IMR-90 (cell line): Measurements from ENCODE around the gene PIGC. TPM values are rescaled to one million over a fixed set of nuclear protein-coding genes. Genes with fewer than 3 reads are reported as not detected.

Source experiments
- ATAC-seq: fragments of 200-7000 bp; cut with Tn5 transposase; 2 replicates; pipeline ENCODE4 v1.9.1; 2020; ENCODE audit warnings: low read depth, mild to moderate bottlenecking, moderate library complexity
- BruUV-seq: library from RNA; stranded (reverse); fragments of 400-500 nt; replicated peaks from 2 replicates; lab custom pipeline; 2021; lab: Mats Ljungman, UMichigan
- CTCF ChIA-PET: fragments of 300-600 bp; formaldehyde crosslinking; extraction: SDS; loops from one replicate; lab custom pipeline; 2021; ENCODE audit warnings: antibody characterized with exemption; lab: Yijun Ruan, JAX
- POLR2A ChIA-PET: fragments of 300-600 bp; sonication (Branson Sonifier 250); formaldehyde crosslinking; loops from one replicate; lab custom pipeline; 2022; ENCODE audit warnings: antibody characterized with exemption; ENCODE audit not compliant: unreplicated experiment; lab: Charles Lee
- DNase-seq: peaks from one replicate; pipeline ENCODE4 v3.0.0; 2013
- H2AFZ ChIP-seq: replicated peaks from 2 replicates; pipeline ENCODE3; 2013; ENCODE audit warnings: low read length, mild to moderate bottlenecking; ENCODE audit not compliant: poor library complexity
- H2AK5ac ChIP-seq: 2 replicates; pipeline ENCODE4 v1.6.1; 2013; ENCODE audit warnings: low read depth, low read length, inconsistent platforms
- H2AK9ac ChIP-seq: replicated peaks from 2 replicates; pipeline ENCODE3; 2013; ENCODE audit warnings: mild to moderate bottlenecking, low read depth, low read length, moderate library complexity; ENCODE audit not compliant: poor library complexity
- H2BK120ac ChIP-seq: 2 replicates; pipeline ENCODE4 v1.6.1; 2013; ENCODE audit warnings: low read depth, low read length, inconsistent platforms
- H2BK15ac ChIP-seq: 3 replicates; pipeline ENCODE4 v1.6.1; 2013; ENCODE audit warnings: low read depth, low read length, inconsistent platforms
- H2BK20ac ChIP-seq: 2 replicates; pipeline ENCODE4 v1.6.1; 2013; ENCODE audit warnings: low read depth, mild to moderate bottlenecking, inconsistent platforms, low read length, moderate library complexity
- H2BK5ac ChIP-seq: 2 replicates; pipeline ENCODE4 v1.6.1; 2013; ENCODE audit warnings: mild to moderate bottlenecking, low read depth, low read length, inconsistent platforms; ENCODE audit not compliant: poor library complexity, severe bottlenecking
- H3K14ac ChIP-seq: replicated peaks from 2 replicates; pipeline ENCODE4 v1.6.1; 2013; ENCODE audit warnings: low read depth, low read length, inconsistent platforms
- H3K18ac ChIP-seq: 2 replicates; pipeline ENCODE4 v1.6.1; 2013; ENCODE audit warnings: low read depth, low read length, control low read depth
- H3K23ac ChIP-seq: 2 replicates; pipeline ENCODE4 v1.6.1; 2013; ENCODE audit warnings: low read depth, low read length, inconsistent platforms
- H3K27ac ChIP-seq: 2 replicates; pipeline ENCODE4 v1.5.1; 2013; ENCODE audit warnings: mild to moderate bottlenecking, control low read depth, low read length; ENCODE audit not compliant: insufficient read depth
- H3K27me3 ChIP-seq: 2 replicates; pipeline ENCODE4 v1.6.1; 2013; ENCODE audit warnings: low read length; ENCODE audit not compliant: control insufficient read depth, insufficient read depth
- H3K36me3 ChIP-seq: 2 replicates; pipeline ENCODE4 v1.6.1; 2013; ENCODE audit warnings: low read length, mixed read lengths; ENCODE audit not compliant: control insufficient read depth, insufficient read depth
- H3K4ac ChIP-seq: 2 replicates; pipeline ENCODE4 v1.6.1; 2013; ENCODE audit warnings: low read depth, low read length, inconsistent platforms
- H3K4me1 ChIP-seq: 2 replicates; pipeline ENCODE4 v1.6.1; 2013; ENCODE audit warnings: low read length, mixed read lengths; ENCODE audit not compliant: control insufficient read depth, insufficient read depth
- H3K4me2 ChIP-seq: 2 replicates; pipeline ENCODE4 v1.6.1; 2013; ENCODE audit warnings: low read depth, mild to moderate bottlenecking, control low read depth, low read length, moderate library complexity
- H3K4me3 ChIP-seq: 2 replicates; pipeline ENCODE4 v1.5.1; 2013; ENCODE audit warnings: low read depth, mild to moderate bottlenecking, control low read depth, low read length, moderate library complexity; ENCODE audit not compliant: insufficient read depth
- H3K56ac ChIP-seq: 2 replicates; pipeline ENCODE4 v1.6.1; 2013; ENCODE audit warnings: low read length, inconsistent platforms; ENCODE audit not compliant: insufficient read depth; ENCODE audit errors: extremely low read depth
- H3K79me1 ChIP-seq, 2 experiments: 2 replicates each; pipeline ENCODE4 v1.6.1; 2013; ENCODE audit warnings: low read length in 2 of 2, inconsistent platforms in 1 of 2, low read depth in 1 of 2
- H3K9ac ChIP-seq: 2 replicates; pipeline ENCODE4 v1.6.1; 2013; ENCODE audit warnings: low read depth, low read length, control low read depth
- H3K9me1 ChIP-seq: 2 replicates; pipeline ENCODE4 v1.6.1; 2013; ENCODE audit warnings: low read length, inconsistent platforms; ENCODE audit not compliant: insufficient read depth
- H3K9me3 ChIP-seq: 2 replicates; pipeline ENCODE4 v1.6.1; 2013; ENCODE audit warnings: low read length; ENCODE audit not compliant: control insufficient read depth, insufficient read depth
- H4K20me1 ChIP-seq: 2 replicates; pipeline ENCODE4 v1.6.1; 2013; ENCODE audit warnings: low read length, inconsistent platforms; ENCODE audit not compliant: insufficient read depth
- H4K5ac ChIP-seq: 2 replicates; pipeline ENCODE4 v1.6.1; 2013; ENCODE audit warnings: mild to moderate bottlenecking, low read depth, low read length, control low read depth
- H4K8ac ChIP-seq, 2 experiments: 2 replicates each; pipeline ENCODE4 v1.6.1; 2013; ENCODE audit warnings: low read depth in 2 of 2, low read length in 2 of 2, control low read depth in 1 of 2, inconsistent platforms in 1 of 2
- H4K91ac ChIP-seq: 2 replicates; pipeline ENCODE4 v1.6.1; 2013; ENCODE audit warnings: low read depth, low read length, inconsistent platforms; ENCODE audit not compliant: insufficient read depth
- BHLHE40 ChIP-seq: fragments of 150-350 bp; IDR thresholded peaks from 2 replicates; pipeline ENCODE4 v1.6.1; 2016; ENCODE audit warnings: mild to moderate bottlenecking, low read depth, low read length
- CEBPB ChIP-seq: IDR thresholded peaks from 2 replicates; pipeline ENCODE4 v1.6.1; 2012; ENCODE audit warnings: low read depth, low read length, improper control_type of control experiment
- CHD1 ChIP-seq: IDR thresholded peaks from 2 replicates; pipeline ENCODE4 v1.6.1; 2012; ENCODE audit warnings: low read depth, low read length, improper control_type of control experiment
- CTCF ChIP-seq: conservative IDR thresholded peaks from 2 replicates; pipeline ENCODE4 v1.5.1; 2012; ENCODE audit warnings: mild to moderate bottlenecking, low read depth, low read length, improper control_type of control experiment
- ELK1 ChIP-seq: fragments of 150-350 bp; IDR thresholded peaks from 2 replicates; pipeline ENCODE4 v1.6.1; 2016; ENCODE audit warnings: low read depth, mild to moderate bottlenecking, low read length, moderate library complexity, borderline replicate concordance
- FOS ChIP-seq: fragments of 150-350 bp; IDR thresholded peaks from 2 replicates; pipeline ENCODE4 v1.6.1; 2016; ENCODE audit warnings: low read depth, low read length
- MAFK ChIP-seq: IDR thresholded peaks from 2 replicates; pipeline ENCODE4 v1.6.1; 2012; ENCODE audit warnings: low read depth, low read length, improper control_type of control experiment
- MAZ ChIP-seq: IDR thresholded peaks from 2 replicates; pipeline ENCODE4 v1.6.1; 2012; ENCODE audit warnings: low read depth, mild to moderate bottlenecking, low read length, improper control_type of control experiment, moderate library complexity, borderline replicate concordance
- MXI1 ChIP-seq: IDR thresholded peaks from 2 replicates; pipeline ENCODE4 v1.6.1; 2012; ENCODE audit warnings: low read depth, mild to moderate bottlenecking, low read length, moderate library complexity, borderline replicate concordance
- RAD21 ChIP-seq: IDR thresholded peaks from 2 replicates; pipeline ENCODE4 v1.6.1; 2012; ENCODE audit warnings: low read length, improper control_type of control experiment
- RCOR1 ChIP-seq: IDR thresholded peaks from 2 replicates; pipeline ENCODE4 v1.6.1; 2012; ENCODE audit warnings: mild to moderate bottlenecking, low read length, improper control_type of control experiment; ENCODE audit not compliant: insufficient replicate concordance
- SMC3 ChIP-seq: fragments of 150-350 bp; IDR thresholded peaks from 2 replicates; pipeline ENCODE4 v1.6.1; 2016; ENCODE audit warnings: low read depth, mild to moderate bottlenecking, antibody characterized with exemption, low read length, moderate library complexity
- WGBS, 2 experiments: methylation state at CpG; one replicate each; pipeline versions ENCODE4 v1.1.5 to v1.1.7; 2013; ENCODE audit warnings: missing lambda C conversion rate in 2 of 2; ENCODE audit not compliant: insufficient read length in 1 of 2; ENCODE audit errors: extremely low coverage in 2 of 2; 5-methylcytosine and 5-hydroxymethylcytosine counted together
- dilution Hi-C: fragments of 300-500 bp; cut with HindIII; formaldehyde crosslinking; loops from one replicate; pipeline ENCODE4 v1.14.3; 2018; ENCODE audit warnings: low sequenced_read_pairs; ENCODE audit not compliant: unreplicated experiment
- in situ Hi-C: fragments of 300-500 bp; cut with MboI; formaldehyde crosslinking; loops from 3 replicates; pipeline ENCODE4 v1.14.3; 2019; ENCODE audit warnings: low sequenced_read_pairs, inconsistent platforms, mixed read lengths
- intact Hi-C: fragments of 100-400 bp; cut with micrococcal nuclease; formaldehyde crosslinking; loops from 2 replicates; pipeline ENCODE4 v1.10.0; 2022
- polyA plus RNA-seq, 3 experiments: library from polyadenylated mRNA; depleted of rRNA; stranded (reverse); fragments of >200 nt; gene quantifications; 2 replicates each; pipeline ENCODE4 v1.2.3, GENCODE V29; 2012; ENCODE audit warnings: low replicate concordance in 1 of 3
- total RNA-seq: library from RNA; depleted of rRNA; stranded (reverse); fragments of >200 nt; gene quantifications from 2 replicates; pipeline ENCODE4 v1.2.3, GENCODE V29; 2012

PIGC gene
- total and polyA plus RNA-seq, 2 of the 4 experiments (the other 2 are of a cell fraction) = 14.9 to 15.8 TPM

GRCh38 chr1:172398970-172399755, 44.7 kb downstream of the PIGC start (continued):
- TF ChIP-seq CHD1 (0 out of 2 replicates have a peak, but pooled peaks have one; percentile 55), RAD21 (peak; percentile 82), BHLHE40 (peak; percentile 23; the same call in 1 of the 2 replicates), MXI1 (peak; percentile 79; the same call in 1 of the 2 replicates)

- no peak overlapping the region for H3K27ac ChIP-seq
- H3K18ac ChIP-seq = peak overlapping the region; percentile 40
- ChIA-PET POLR2A (no interaction called here), CTCF (interaction anchor here (1.1 to 1.6 kb wide), 2 partner anchors 253 to 396 kb away, joined by 3 to 4 read pairs; no protein-coding TSS in a partner anchor)
- no peak overlapping the region for H4K8ac ChIP-seq
- no peak overlapping the region for H2AK9ac ChIP-seq
- no peaks in the 10 kb centered on the region for H3K27me3 ChIP-seq
- H4K91ac ChIP-seq = no peak overlapping the region
- H3K4me2 ChIP-seq = no peak overlapping the region
- H3K4me1 ChIP-seq = peaks cover 4% of the 10 kb centered on the region
- DNase-seq (peak; percentile 18), ATAC-seq (no peak)
- H3K9ac ChIP-seq = no peak overlapping the region
- H3K4ac ChIP-seq = peak overlapping the region; percentile 31; the same call in 1 of the 2 replicates
- H3K36me3 ChIP-seq = no peaks in the 10 kb centered on the region
- no peak overlapping the region for H3K14ac ChIP-seq
- no peak overlapping the region for H3K56ac ChIP-seq
- H3K23ac ChIP-seq = no peak overlapping the region
- H2BK20ac ChIP-seq = peak overlapping the region; percentile 57; the same call in 1 of the 2 replicates
- H3K9me3 ChIP-seq = no peaks in the 10 kb centered on the region
- no CpG with 5 or more reads among the region's 2 CpGs for WGBS, 2 experiments
- peak overlapping the region; percentile 29; the same call in 1 of the 2 replicates for H4K5ac ChIP-seq
- H2AFZ ChIP-seq = no peak overlapping the region
- no peaks in the 10 kb centered on the region for H4K20me1 ChIP-seq
- no peak overlapping the region for H3K4me3 ChIP-seq
- no peaks in the 10 kb centered on the region for H3K9me1 ChIP-seq
- intact Hi-C loops (loop anchor here (2.0 to 5.0 kb wide), 4 partner anchors 75 to 141 kb away; no protein-coding TSS in a partner anchor), dilution Hi-C loops (no loop called here), in situ Hi-C loops (loop anchor here (10.0 kb wide), 1 partner anchor 253 kb away; no protein-coding TSS in a partner anchor)
- H2BK120ac ChIP-seq = peak overlapping the region; percentile 60; the same call in 1 of the 2 replicates
- H2AK5ac ChIP-seq = no peak overlapping the region
- H3K79me1 ChIP-seq = no peaks in the 10 kb centered on the region
- peak overlapping the region; percentile 28; the same call in 1 of the 3 replicates for H2BK15ac ChIP-seq
- BruUV-seq = no TSS peak
- no peak overlapping the region for H2BK5ac ChIP-seq
- TF ChIP-seq ELK1 (no peak), CHD1 (no peak), RCOR1 (no peak), MAFK (no peak), FOS (no peak), SMC3 (no peak), CEBPB (no peak), MAZ (no peak), BHLHE40 (no peak), RAD21 (no peak), MXI1 (no peak), CTCF (no peak)
These were observed 45.7 kb downstream of the PIGC start for GRCh38 chr1:172398193-172398592.
